GM19099 (cell line): ENCODE measurements around the gene P3H3.

Source experiments
- POLR2A ChIP-seq: IDR thresholded peaks from 3 replicates; pipeline ENCODE4 v1.6.1; 2011; ENCODE audit warnings: low read depth; ENCODE audit not compliant: insufficient read length; ENCODE audit errors: extremely low read depth

Gene P3H3

DNA sequence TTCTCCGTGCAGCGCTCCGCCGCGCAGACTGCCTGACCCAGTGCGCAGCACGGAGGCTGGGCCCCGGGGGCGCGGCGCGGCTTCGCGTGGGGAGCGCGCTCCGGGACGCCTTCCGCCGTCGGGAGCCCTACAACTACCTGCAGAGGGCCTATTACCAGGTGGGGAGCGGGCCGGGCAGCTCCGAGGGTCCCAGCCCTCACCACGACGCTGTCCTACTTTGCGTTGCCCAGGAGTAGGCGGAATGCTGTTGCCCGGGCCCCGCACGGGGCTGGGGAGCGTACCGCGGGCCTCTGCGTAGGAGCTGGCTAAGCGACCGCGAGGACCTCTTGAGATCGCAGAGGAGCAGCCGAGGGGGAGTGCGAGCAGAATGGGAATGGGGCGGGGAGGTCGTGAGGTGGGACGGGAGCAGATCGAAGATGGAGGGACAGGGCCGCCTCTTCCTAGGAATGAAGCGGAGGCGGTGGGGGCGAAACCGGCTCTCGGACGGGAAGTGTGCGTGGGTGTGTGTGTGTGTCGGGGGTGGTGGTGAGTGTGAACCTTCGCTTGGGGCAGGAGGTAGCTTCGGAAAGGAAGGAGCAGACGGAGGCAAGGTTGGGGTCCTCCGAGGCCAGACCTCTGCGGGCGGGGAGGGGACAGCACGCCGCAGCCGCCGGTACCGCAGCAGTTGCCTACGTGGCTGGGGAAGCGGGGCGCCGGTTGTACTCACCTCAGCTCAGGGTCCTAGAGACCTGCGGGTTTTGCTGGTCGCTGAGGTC lies 751 bp downstream of the P3H3 start:
- no peak for TF ChIP-seq POLR2A

DNA sequence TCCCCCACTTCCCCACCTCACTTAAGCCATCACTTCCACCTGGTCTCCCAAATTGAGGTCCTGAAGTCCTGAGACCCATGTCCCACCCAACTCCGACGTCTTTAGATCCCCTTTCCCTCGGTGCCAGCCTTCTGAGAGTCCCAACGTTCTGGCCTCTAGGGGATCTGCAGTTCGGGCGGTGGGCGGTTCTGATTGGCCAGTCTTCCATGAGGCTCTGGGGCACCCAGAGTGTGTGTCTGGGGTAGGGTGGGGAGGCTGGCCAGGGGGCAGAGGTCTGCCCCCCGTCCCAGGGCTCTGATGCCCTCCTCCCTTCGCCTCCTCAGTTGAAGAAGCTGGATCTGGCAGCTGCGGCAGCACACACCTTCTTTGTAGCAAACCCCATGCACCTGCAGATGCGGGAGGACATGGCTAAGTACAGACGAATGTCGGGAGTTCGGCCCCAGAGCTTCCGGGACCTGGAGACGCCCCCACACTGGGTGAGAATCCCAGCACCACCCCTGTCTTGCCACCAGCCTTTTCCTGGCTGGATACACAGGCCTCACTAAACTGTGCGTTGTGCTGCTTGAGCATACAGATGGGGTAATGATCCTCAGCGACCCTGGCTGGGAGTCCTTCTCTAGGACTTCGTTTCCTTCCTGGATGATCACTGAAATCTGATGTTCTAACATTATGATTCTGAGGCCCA lies 1.5 kb downstream of the P3H3 start:
- TF ChIP-seq POLR2A = no peak

DNA sequence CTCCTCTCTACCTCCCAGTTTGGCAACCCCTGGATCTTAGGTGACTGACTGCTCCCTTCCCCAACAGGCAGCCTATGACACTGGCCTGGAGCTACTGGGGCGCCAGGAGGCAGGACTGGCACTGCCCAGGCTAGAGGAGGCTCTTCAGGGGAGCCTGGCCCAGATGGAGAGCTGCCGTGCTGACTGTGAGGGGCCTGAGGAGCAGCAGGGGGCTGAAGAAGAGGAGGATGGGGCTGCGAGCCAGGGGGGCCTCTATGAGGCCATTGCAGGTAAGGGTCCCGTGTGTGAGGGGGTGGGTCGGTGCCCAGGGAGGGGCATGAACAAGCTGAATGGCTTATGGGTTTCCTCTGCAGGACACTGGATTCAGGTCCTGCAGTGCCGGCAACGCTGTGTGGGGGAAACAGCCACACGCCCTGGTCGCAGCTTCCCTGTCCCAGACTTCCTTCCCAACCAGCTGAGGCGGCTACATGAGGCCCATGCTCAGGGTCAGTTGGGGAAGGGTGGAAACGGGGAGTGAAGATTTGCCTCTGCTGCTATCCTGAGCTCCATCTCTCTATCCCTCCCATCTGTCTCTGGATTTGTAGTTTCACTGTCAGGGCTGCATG lies 2.2 kb downstream of the P3H3 start:
- no peak for TF ChIP-seq POLR2A

DNA sequence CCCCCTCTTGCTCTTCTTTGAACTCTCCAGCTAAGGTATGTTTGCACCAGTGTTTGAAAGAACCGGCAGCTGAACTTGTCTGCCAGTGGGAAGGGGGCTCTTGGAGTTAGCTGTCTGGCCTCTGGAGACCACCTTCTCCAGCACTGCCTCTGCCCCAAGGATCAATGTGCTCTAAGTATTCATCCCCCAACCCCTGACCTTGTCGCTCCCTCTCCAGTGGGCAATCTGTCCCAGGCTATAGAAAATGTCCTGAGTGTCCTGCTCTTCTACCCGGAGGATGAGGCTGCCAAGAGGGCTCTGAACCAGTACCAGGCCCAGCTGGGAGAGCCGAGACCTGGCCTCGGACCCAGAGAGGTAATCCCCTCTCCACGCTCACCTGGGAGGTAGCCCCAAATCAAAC lies 2.8 kb downstream of the P3H3 start:
- TF ChIP-seq POLR2A = no peak

DNA sequence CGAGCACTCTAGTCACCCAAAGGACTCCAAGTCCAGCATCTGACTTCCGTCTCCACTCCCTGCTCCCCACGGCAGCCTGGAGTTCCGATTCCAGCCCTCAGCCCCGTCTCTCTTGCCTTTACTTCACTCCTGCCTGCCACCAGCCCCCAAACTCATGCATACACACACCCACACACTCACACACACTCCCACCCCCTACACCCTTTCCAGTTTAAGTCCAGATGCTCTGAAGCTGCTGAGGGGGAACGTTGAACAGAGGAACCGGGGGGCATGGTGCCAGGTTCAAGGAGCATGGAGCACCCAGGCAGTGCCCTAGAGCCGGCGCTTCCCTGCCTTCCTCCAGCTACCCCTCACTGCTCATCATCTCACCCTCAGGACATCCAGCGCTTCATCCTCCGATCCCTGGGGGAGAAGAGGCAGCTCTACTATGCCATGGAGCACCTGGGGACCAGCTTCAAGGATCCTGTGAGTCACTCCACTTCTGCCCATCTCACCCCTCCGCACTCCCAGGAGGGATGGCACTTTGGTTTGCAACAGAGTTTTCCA lies 3.3 kb downstream of the P3H3 start:
- no peak for TF ChIP-seq POLR2A

DNA sequence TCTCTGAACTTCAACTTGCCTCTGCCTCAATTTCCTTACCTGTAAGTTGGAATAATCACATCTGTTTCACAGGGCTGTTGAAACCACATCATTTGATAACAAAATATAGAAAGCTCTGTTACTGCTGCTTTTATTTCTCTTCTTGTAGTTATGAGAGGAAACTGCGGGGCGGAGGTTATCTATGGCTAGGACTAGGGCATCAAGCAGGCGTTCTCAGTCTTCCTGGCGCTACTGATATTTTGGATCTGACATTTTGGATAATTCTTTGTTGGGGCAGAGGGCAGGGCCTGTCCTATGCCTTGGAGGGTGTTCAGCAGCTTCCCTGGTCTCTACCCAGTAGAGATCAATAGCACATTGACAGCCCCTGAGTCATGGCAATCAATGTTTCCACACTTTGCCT lies 3.9 kb downstream of the P3H3 start:
- TF ChIP-seq POLR2A = no peak

DNA sequence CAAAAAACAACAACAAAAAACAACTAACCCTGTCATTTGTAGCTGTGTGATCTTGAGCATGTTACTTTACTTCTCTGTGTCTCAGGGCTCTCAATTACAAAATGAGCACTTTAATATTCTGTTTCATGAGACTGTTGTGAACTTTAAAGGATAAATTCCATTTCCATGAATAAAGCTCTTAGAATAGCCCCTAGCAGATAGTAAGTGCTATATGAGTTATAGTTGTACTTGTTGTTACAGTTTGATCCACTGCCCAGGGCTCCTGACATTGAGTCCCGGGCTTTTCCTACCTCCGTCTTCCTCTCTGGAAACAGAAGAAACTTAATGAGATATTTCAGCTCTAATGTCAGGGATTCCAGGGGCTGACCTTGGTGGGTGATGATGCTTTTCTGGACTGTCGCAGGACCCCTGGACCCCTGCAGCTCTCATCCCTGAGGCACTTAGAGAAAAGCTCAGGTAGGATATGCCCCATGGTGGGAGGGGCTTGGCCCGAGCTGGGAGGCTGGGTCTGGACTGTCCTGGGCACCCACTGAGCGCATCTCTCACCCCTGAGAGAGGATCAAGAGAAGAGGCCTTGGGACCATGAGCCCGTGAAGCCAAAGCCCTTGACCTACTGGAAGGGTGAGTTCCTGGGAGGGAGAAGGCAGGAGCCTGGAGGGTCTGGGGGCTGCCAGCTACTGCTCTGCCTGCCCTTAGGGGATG lies 5.1 kb downstream of the P3H3 start:
- TF ChIP-seq POLR2A = no peak

DNA sequence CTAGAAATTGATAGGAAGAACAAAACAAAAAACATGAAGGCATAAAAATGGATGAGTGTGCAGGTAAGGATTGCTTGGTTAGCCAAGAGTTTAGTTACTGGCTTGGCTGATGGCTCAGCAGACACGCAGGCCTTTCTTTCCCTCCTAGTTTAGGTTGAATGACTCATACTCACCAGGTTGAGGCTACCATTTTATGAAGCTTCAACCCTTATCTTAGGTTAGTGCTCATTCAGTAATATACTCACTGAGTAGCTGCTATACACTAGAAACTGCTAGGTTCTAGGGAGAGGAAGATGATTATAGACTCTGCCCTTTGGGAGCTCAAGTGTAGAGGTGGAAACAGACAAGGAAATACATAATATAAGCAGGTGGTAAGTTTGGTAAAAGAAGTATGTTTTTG lies 6.0 kb downstream of the P3H3 start:
- no peak for TF ChIP-seq POLR2A

DNA sequence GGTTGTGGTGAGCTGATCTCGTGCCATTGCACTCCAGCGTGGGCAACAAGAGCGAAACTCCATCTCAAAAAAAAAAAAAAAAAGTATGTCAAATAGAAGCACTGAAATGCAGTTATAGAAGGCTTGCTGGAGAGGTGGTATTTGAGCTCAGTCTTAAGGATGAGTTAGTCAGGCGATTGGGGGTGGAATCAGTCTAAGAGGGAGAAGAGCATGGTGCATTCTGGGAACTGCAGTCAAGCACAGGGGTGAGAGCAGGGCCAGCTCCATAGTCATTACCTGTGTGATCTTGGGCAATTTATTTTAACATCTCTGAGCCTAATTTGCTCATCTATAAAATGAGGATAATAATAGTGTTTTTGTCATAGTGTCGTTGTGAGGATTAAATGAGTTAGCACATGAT lies 6.7 kb downstream of the P3H3 start:
- TF ChIP-seq POLR2A = no peak

DNA sequence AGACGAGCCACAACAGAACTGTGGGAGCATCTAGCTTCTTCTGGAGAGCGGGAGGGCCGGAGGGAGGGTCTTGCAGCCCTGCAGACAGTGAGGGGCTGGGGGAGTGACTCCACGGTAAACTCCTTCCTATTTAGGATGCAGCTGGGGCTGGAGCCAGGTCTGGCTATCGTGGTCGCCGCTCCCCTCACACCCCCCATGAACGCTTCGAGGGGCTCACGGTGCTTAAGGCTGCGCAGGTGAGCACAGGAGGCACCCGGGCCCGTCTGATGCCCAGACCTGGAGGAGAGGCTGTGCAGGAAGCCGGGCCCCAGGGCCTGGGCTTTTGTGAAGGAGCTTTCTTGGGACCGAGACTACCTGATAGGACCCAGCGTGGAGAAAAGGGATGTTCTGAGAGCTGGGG lies 8.6 kb downstream of the P3H3 start:
- TF ChIP-seq POLR2A = no peak

DNA sequence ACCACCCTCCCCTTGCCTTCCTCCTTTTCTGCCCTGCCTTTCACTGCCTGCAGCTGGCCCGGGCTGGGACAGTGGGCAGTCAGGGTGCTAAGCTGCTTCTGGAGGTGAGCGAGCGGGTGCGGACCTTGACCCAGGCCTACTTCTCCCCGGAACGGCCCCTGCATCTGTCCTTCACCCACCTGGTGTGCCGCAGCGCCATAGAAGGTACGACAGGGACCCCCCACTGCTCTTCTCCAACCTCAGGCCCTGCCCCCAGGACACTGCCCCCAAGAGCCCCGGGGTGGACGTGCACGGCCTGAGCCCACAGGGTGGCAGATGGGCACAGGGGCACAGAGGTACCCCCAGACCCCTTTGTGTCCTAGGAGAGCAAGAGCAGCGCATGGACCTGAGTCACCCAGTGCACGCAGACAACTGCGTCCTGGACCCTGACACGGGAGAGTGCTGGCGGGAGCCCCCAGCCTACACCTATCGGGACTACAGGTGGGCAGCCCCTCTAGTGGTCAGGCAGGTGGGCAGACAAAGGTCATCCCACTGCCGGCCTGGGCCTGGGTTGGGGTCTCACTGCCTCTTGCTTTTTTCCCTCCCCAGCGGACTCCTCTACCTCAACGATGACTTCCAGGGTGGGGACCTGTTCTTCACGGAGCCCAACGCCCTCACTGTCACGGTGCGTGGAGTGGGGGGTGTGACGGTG lies 9.3 kb downstream of the P3H3 start:
- TF ChIP-seq POLR2A = no peak

DNA sequence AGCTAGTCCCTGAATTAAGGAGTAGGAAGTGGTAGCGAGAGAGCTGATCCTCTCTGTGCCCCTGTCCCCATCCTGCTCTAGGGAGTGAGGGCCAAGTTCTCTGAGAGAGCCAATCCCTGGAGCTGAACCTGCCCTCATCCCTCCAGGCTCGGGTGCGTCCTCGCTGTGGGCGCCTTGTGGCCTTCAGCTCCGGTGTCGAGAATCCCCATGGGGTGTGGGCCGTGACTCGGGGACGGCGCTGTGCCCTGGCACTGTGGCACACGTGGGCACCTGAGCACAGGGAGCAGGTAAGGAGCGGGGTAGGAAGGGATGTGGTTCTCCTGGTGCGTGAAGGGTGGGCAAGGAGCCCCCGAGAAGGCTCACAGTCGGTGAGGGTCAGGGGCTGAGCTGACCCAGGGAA lies 10.6 kb downstream of the P3H3 start:
- no peak for TF ChIP-seq POLR2A

DNA sequence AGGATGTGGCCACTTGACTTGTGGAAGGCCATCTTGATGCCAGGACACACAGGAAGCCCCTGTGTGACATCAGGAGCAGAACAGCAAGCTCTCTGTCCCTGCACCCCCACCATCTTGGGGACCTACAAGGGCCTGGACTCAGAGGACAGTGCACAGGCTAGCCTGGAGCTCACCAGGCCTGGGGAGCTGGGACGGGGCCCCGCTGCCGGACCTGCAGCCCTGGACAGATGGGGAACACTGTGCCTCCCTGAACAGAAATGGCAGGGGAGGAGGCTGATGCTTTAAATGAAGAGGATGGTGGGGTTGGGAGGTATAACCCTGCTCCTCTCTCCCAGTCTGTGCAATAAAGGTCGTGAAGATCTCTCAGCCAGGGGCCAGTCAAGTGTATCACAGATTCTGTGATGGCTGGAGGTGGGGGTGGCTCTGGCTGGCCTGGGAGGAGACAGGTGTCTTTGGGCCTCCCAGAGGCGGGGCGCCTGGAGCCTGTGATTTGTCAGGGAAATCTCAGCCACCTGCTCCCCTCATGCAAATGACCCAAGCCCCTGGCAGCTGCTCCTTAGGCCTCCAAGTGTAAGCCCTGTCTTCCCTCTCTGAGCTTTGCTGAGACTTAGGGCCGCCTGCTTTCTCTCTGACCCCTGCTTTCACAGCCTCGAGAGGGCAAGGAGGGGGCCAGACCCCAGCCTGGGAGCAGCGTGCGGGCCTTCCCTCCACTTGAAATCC lies 11.4 kb downstream of the P3H3 start:
- peak; percentile 62 for TF ChIP-seq POLR2A

DNA sequence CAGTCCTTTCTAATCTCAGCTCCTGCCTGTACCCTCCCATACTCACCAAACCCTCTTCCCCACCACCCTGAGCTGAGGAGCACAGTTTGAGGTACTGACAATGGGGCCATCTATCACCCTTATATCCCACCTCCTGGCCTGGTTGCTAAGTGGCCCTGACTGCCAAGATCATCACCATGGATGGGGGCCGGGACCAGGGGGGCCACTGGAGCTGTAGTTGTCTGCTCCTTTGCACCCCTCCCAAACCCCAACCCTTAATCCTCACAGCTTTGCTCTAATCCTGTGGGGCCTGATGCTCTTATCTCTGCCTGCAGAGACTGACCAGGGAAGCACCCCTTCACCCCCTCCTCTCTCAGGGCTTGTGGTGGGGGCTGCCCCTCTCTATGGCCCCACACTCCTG lies 12.1 kb downstream of the P3H3 start:
- TF ChIP-seq POLR2A = no peak

DNA sequence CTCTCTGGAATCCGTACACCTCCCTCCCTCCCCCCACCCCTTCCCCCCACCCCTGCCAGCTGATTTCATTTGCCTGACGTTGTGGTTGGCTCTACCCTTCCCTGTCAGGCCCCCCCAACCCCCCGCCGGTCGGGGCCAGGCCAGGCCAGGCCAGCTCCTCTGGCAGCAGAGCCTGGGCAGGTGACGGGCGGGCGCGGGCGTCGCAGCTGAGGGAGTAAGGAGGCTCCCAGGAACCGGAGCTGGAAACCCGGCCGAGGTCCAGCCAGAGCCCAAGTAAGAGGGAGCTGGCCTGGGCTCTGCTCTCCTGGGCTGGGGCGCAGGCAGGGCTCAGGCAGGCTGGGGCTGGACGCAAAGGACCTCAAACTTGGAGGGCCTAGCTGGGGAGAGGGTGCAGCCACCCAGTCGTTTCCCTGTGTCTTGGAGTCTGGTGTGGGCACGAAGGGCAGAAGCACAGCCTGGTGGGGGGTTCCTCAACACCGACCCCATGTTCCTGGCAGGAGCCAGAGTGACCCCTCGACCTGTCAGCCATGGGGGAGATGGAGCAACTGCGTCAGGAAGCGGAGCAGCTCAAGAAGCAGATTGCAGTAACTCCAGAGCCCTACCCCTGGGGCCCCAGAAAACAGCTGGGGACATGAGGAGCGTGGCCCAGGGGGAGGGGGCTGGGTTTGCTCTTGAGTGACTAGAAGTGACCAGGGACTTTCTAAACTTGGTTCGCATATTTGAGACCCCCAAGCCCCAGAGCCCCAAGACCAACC lies 12.7 kb downstream of the P3H3 start, which contains the start of gene GNB3:
Gene GNB3, plus strand, starts transcription at position 165 of the 755 bp plus-strand sequence. Its CDS starts 363 bp downstream, at position 528.
- no peak for TF ChIP-seq POLR2A
